Activated CD4-positive, alpha-beta memory T cell treated with anti-CD3 and anti-CD28 coated beads for 36 hours (primary cell): ENCODE measurements around the gene EPG5. TPM values are rescaled to one million over a fixed set of nuclear protein-coding genes. Genes with fewer than 3 reads are reported as not detected.
A peak's percentile ranks its signal among the peaks of the same experiment; 100 is the strongest.

Experiments used
- CTCF ChIA-PET: fragments of 350-600 bp; sonication (Branson Sonifier 250); formaldehyde crosslinking; loops from one replicate; lab custom pipeline; 2021; ENCODE audit warnings: antibody characterized with exemption, inconsistent platforms; lab: Charles Lee
- POLR2A ChIA-PET: fragments of 350-600 bp; sonication (Branson Sonifier 250); formaldehyde crosslinking; loops from one replicate; lab custom pipeline; 2021; ENCODE audit warnings: antibody characterized with exemption; lab: Charles Lee
- DNase-seq: peaks from one replicate; pipeline ENCODE4 v3.0.0-alpha.2; 2020
- H3K27ac Mint-ChIP-seq: one replicate; pipeline ENCODE4 v1.8.0; 2021; ENCODE audit warnings: mixed read lengths
- H3K27me3 Mint-ChIP-seq: one replicate; pipeline ENCODE4 v1.8.0; 2021; ENCODE audit warnings: mixed read lengths
- H3K36me3 Mint-ChIP-seq: one replicate; pipeline ENCODE4 v1.8.0; 2021; ENCODE audit warnings: mixed read lengths
- H3K4me1 Mint-ChIP-seq: one replicate; pipeline ENCODE4 v1.8.0; 2021; ENCODE audit warnings: low read depth, mixed read lengths
- H3K4me3 Mint-ChIP-seq: one replicate; pipeline ENCODE4 v1.8.0; 2021; ENCODE audit warnings: mild to moderate bottlenecking, mixed read lengths
- H3K9me3 Mint-ChIP-seq: one replicate; pipeline ENCODE4 v1.8.0; 2021; ENCODE audit warnings: mixed read lengths
- intact Hi-C: fragments of 100-400 bp; cut with micrococcal nuclease; formaldehyde crosslinking; loops from one replicate; pipeline ENCODE4 v1.15.1; 2023
- total RNA-seq, 2 experiments: library from RNA; stranded (reverse); gene quantifications; one replicate each; pipeline ENCODE4 v1.2.3, GENCODE V29; 2021

Gene EPG5
- 10 to 100 TPM; 18.8 to 21.4 TPM for total RNA-seq

GRCh38 chr18:45967007-45967706, at the start of gene EPG5:
Gene EPG5, minus strand, starts transcription at chr18:45967329. Its CDS starts 90 bp downstream, at chr18:45967239.
- CTCF ChIA-PET, result no interaction called here
- H3K27ac Mint-ChIP-seq, result peak within 1 kb of the TSS; percentile 83
- peak; percentile 97 for DNase-seq
- peak within 1 kb of the TSS; percentile 93 for H3K4me3 Mint-ChIP-seq
- peaks cover 33% of the 10 kb centered on the region for H3K4me1 Mint-ChIP-seq
- no peaks in the 10 kb centered on the region for H3K9me3 Mint-ChIP-seq
- intact Hi-C loops, result loop anchor here (1.0 to 2.0 kb wide), 2 partner anchors 29 to 106 kb away; partner anchors contain the start of gene PSTPIP2
- POLR2A ChIA-PET, result no interaction called here
- peaks cover 3% of the 10 kb centered on the region for H3K36me3 Mint-ChIP-seq
- no peaks in the 10 kb centered on the region for H3K27me3 Mint-ChIP-seq

- Mint-ChIP-seq H3K27me3 (peaks cover 2% of the 10 kb centered on the region), H3K27ac (peak overlapping the region; percentile 28), H3K4me1 (peaks cover 16% of the 10 kb centered on the region), H3K9me3 (no peaks in the 10 kb centered on the region), H3K4me3 (no peak overlapping the region), H3K36me3 (peaks cover 21% of the 10 kb centered on the region)
- ChIA-PET POLR2A (no interaction called here), CTCF (interaction anchor here (0.6 to 3.1 kb wide), 6 partner anchors 11 to 77 kb away, joined by 3 to 13 read pairs (median 4); no protein-coding TSS in a partner anchor)
- intact Hi-C loops, result loop anchor here (1.0 to 5.0 kb wide), 9 partner anchors 15 to 237 kb away; no protein-coding TSS in a partner anchor
- DNase-seq, result peak; percentile 19
Measured at GRCh38 chr18:46013484-46014189, 46.5 kb upstream of the EPG5 start.

GRCh38 chr18:46010676-46011075, 43.5 kb upstream of the EPG5 start:
- no peak overlapping the region for H3K4me3 Mint-ChIP-seq
- H3K9me3 Mint-ChIP-seq, result no peaks in the 10 kb centered on the region
- peaks cover 21% of the 10 kb centered on the region for H3K36me3 Mint-ChIP-seq
- ChIA-PET CTCF (interaction anchor here (1.4 to 3.1 kb wide), 2 partner anchors 63 to 288 kb away, joined by 3 to 13 read pairs; no protein-coding TSS in a partner anchor), POLR2A (interaction anchor here (0.8 kb wide), 1 partner anchor 61 kb away, joined by 3 read pairs; no protein-coding TSS in a partner anchor)
- intact Hi-C loops, result loop anchor here (5.0 kb wide), 1 partner anchor 147 kb away; no protein-coding TSS in a partner anchor
- peaks cover 2% of the 10 kb centered on the region for H3K27me3 Mint-ChIP-seq
- H3K27ac Mint-ChIP-seq, result no peak overlapping the region
- no peak for DNase-seq
- H3K4me1 Mint-ChIP-seq, result peaks cover 16% of the 10 kb centered on the region

GRCh38 chr18:46010050-46010449, 42.9 kb upstream of the EPG5 start:
- DNase-seq, result no peak
- Mint-ChIP-seq H3K27ac (no peak overlapping the region), H3K4me3 (no peak overlapping the region), H3K27me3 (peaks cover 2% of the 10 kb centered on the region), H3K9me3 (no peaks in the 10 kb centered on the region), H3K36me3 (peaks cover 20% of the 10 kb centered on the region), H3K4me1 (peaks cover 16% of the 10 kb centered on the region)
- intact Hi-C loops, result loop anchor here (5.0 kb wide), 1 partner anchor 147 kb away; no protein-coding TSS in a partner anchor
- CTCF ChIA-PET, result no interaction called here
- POLR2A ChIA-PET, result no interaction called here

GRCh38 chr18:46009125-46009840, 42.2 kb upstream of the EPG5 start:
- H3K27me3 Mint-ChIP-seq, result peaks cover 2% of the 10 kb centered on the region
- POLR2A ChIA-PET, result no interaction called here
- H3K27ac Mint-ChIP-seq, result no peak overlapping the region
- no peak for DNase-seq
- H3K4me3 Mint-ChIP-seq, result no peak overlapping the region
- H3K4me1 Mint-ChIP-seq, result peaks cover 11% of the 10 kb centered on the region
- no peaks in the 10 kb centered on the region for H3K9me3 Mint-ChIP-seq
- intact Hi-C loops, result no loop called here
- peaks cover 21% of the 10 kb centered on the region for H3K36me3 Mint-ChIP-seq
- CTCF ChIA-PET, result no interaction called here

- POLR2A ChIA-PET, result no interaction called here
- CTCF ChIA-PET, result no interaction called here
- DNase-seq, result no peak
- H3K36me3 Mint-ChIP-seq, result peaks cover 23% of the 10 kb centered on the region
- peaks cover 3% of the 10 kb centered on the region for H3K4me1 Mint-ChIP-seq
- H3K27me3 Mint-ChIP-seq, result peaks cover 2% of the 10 kb centered on the region
- no peak overlapping the region for H3K4me3 Mint-ChIP-seq
- intact Hi-C loops, result no loop called here
- H3K27ac Mint-ChIP-seq, result no peak overlapping the region
- H3K9me3 Mint-ChIP-seq, result no peaks in the 10 kb centered on the region
Measured at GRCh38 chr18:46008531-46008930, 41.4 kb upstream of the EPG5 start.

- POLR2A ChIA-PET, result no interaction called here
- CTCF ChIA-PET, result no interaction called here
Measured at GRCh38 chr18:46007165-46007564, 40.0 kb upstream of the EPG5 start.

GRCh38 chr18:46002934-46003333, 35.8 kb upstream of the EPG5 start:
- peaks cover 28% of the 10 kb centered on the region for H3K4me1 Mint-ChIP-seq
- peaks cover 12% of the 10 kb centered on the region for H3K9me3 Mint-ChIP-seq
- H3K36me3 Mint-ChIP-seq, result peaks cover 19% of the 10 kb centered on the region
- no peak overlapping the region for H3K27ac Mint-ChIP-seq
- CTCF ChIA-PET, result interaction anchor here (0.6 kb wide), 1 partner anchor 8 kb away, joined by 3 read pairs; no protein-coding TSS in a partner anchor
- intact Hi-C loops, result no loop called here
- H3K4me3 Mint-ChIP-seq, result no peak overlapping the region
- no peak for DNase-seq
- H3K27me3 Mint-ChIP-seq, result no peaks in the 10 kb centered on the region
- POLR2A ChIA-PET, result no interaction called here

More at GRCh38 chr18:46007165-46007564, 40.0 kb upstream of the EPG5 start:
- Mint-ChIP-seq H3K36me3 (peaks cover 32% of the 10 kb centered on the region), H3K27ac (no peak overlapping the region), H3K4me3 (no peak overlapping the region), H3K27me3 (peaks cover 2% of the 10 kb centered on the region), H3K4me1 (no peaks in the 10 kb centered on the region), H3K9me3 (peaks cover 9% of the 10 kb centered on the region)
- intact Hi-C loops, result no loop called here
- DNase-seq, result no peak

- H3K4me1 Mint-ChIP-seq, result peaks cover 34% of the 10 kb centered on the region
- intact Hi-C loops, result no loop called here
- H3K4me3 Mint-ChIP-seq, result no peak overlapping the region
- no peaks in the 10 kb centered on the region for H3K27me3 Mint-ChIP-seq
- peaks cover 19% of the 10 kb centered on the region for H3K36me3 Mint-ChIP-seq
- H3K27ac Mint-ChIP-seq, result no peak overlapping the region
- no peak for DNase-seq
- CTCF ChIA-PET, result interaction anchor here (0.7 kb wide), 1 partner anchor 50 kb away, joined by 3 read pairs; no protein-coding TSS in a partner anchor
- POLR2A ChIA-PET, result no interaction called here
- H3K9me3 Mint-ChIP-seq, result peaks cover 12% of the 10 kb centered on the region
Measured at GRCh38 chr18:46001892-46002291, 34.8 kb upstream of the EPG5 start.

- no peaks in the 10 kb centered on the region for H3K27me3 Mint-ChIP-seq
- CTCF ChIA-PET, result no interaction called here
- peaks cover 40% of the 10 kb centered on the region for H3K4me1 Mint-ChIP-seq
- no peak for DNase-seq
- no peak overlapping the region for H3K4me3 Mint-ChIP-seq
- intact Hi-C loops, result no loop called here
- POLR2A ChIA-PET, result no interaction called here
- peaks cover 19% of the 10 kb centered on the region for H3K36me3 Mint-ChIP-seq
- H3K27ac Mint-ChIP-seq, result no peak overlapping the region
- H3K9me3 Mint-ChIP-seq, result peaks cover 12% of the 10 kb centered on the region
Measured at GRCh38 chr18:46001074-46001473, 33.9 kb upstream of the EPG5 start.

GRCh38 chr18:45999536-45999935, 32.4 kb upstream of the EPG5 start:
- intact Hi-C loops, result no loop called here
- H3K4me1 Mint-ChIP-seq, result peaks cover 40% of the 10 kb centered on the region
- peaks cover 14% of the 10 kb centered on the region for H3K36me3 Mint-ChIP-seq
- ChIA-PET CTCF (interaction anchor here (1.0 kb wide), 2 partner anchors 25 to 74 kb away, joined by 3 read pairs; no protein-coding TSS in a partner anchor), POLR2A (no interaction called here)
- no peak overlapping the region for H3K27ac Mint-ChIP-seq
- DNase-seq, result no peak
- peaks cover 12% of the 10 kb centered on the region for H3K9me3 Mint-ChIP-seq
- no peak overlapping the region for H3K4me3 Mint-ChIP-seq
- H3K27me3 Mint-ChIP-seq, result no peaks in the 10 kb centered on the region
